Left ventricle myocardium inferior (tissue), 1 donor: ENCODE measurements around the gene PTPN11. TPM values are rescaled to one million over a fixed set of nuclear protein-coding genes. Genes with fewer than 3 reads are reported as not detected.

Experiments used
- DNase-seq: peaks from one replicate; pipeline ENCODE4 v3.0.0-alpha.2; 2020
- H3K27ac ChIP-seq: fragments of 200-600 bp; replicated peaks from 2 replicates; pipeline ENCODE4 v1.8.0; 2021
- H3K27me3 ChIP-seq: fragments of 200-600 bp; 2 replicates; pipeline ENCODE4 v1.8.0; 2021; ENCODE audit warnings: low read depth
- H3K36me3 ChIP-seq: fragments of 200-600 bp; 2 replicates; pipeline ENCODE4 v1.8.0; 2021
- H3K4me1 ChIP-seq: fragments of 200-600 bp; 2 replicates; pipeline ENCODE4 v1.8.0; 2021
- H3K4me3 ChIP-seq: fragments of 200-600 bp; 2 replicates; pipeline ENCODE4 v1.8.0; 2021; ENCODE audit warnings: mild to moderate bottlenecking, moderate library complexity
- H3K9me3 ChIP-seq: fragments of 200-600 bp; replicated peaks from 2 replicates; pipeline ENCODE4 v1.8.0; 2021
- CTCF ChIP-seq: fragments of 200-600 bp; IDR thresholded peaks from 2 replicates; pipeline ENCODE4 v1.8.0; 2021; ENCODE audit warnings: antibody characterized with exemption, mild to moderate bottlenecking, borderline replicate concordance
- intact Hi-C: fragments of 100-400 bp; cut with micrococcal nuclease; formaldehyde crosslinking; loops from one replicate; pipeline ENCODE4 v1.11.0; 2022
- total RNA-seq: library from RNA; stranded (reverse); fragmentation: NEBNext Ultra II Directional; extraction: Animal tissue kit (Norgen Biotek cat#: 25700); gene quantifications from one replicate; pipeline ENCODE4 v1.2.1, GENCODE V29; 2021
- donor health status: DM: no; HTN: yes; CAD: no; lungs with severe emphysema.

Gene PTPN11
- total RNA-seq, 1 donor from 2014 or later = 139 TPM

- H3K4me1 ChIP-seq = peaks cover 40% of the 10 kb centered on the region
- DNase-seq = no peak
- peak overlapping the region; percentile 99 for H3K4me3 ChIP-seq
- intact Hi-C loops = no loop called here
- H3K9me3 ChIP-seq = no peaks in the 10 kb centered on the region
- H3K27ac ChIP-seq = no peak overlapping the region
- H3K36me3 ChIP-seq = no peaks in the 10 kb centered on the region
- TF ChIP-seq CTCF = no peak
- no peaks in the 10 kb centered on the region for H3K27me3 ChIP-seq
Observed at GRCh38 chr12:112380663-112381405, 37.9 kb upstream of the PTPN11 start.

GRCh38 chr12:112381406-112381882 lies 37.3 kb upstream of the PTPN11 start:
- Histone ChIP-seq H3K4me1 (peaks cover 40% of the 10 kb centered on the region), H3K27ac (peak overlapping the region; percentile 92), H3K27me3 (no peaks in the 10 kb centered on the region), H3K9me3 (no peaks in the 10 kb centered on the region), H3K4me3 (peak overlapping the region; percentile 99), H3K36me3 (no peaks in the 10 kb centered on the region)
- no peak for TF ChIP-seq CTCF
- DNase-seq = peak; percentile 18
- intact Hi-C loops = no loop called here

- DNase-seq = peak; percentile 98
- Histone ChIP-seq H3K4me1 (peaks cover 36% of the 10 kb centered on the region), H3K27me3 (no peaks in the 10 kb centered on the region), H3K9me3 (no peaks in the 10 kb centered on the region), H3K27ac (peak within 1 kb of the TSS; percentile 92), H3K36me3 (no peaks in the 10 kb centered on the region), H3K4me3 (peak within 1 kb of the TSS; percentile 99)
- intact Hi-C loops = no loop called here
- TF ChIP-seq CTCF = no peak
Observed at GRCh38 chr12:112381883-112382796, 36.6 kb upstream of the PTPN11 start, which contains the start of gene HECTD4. Gene HECTD4, minus strand, starts transcription at chr12:112382431. Its CDS starts 303 bp downstream, at chr12:112382128.

GRCh38 chr12:112382866-112383265 lies 35.9 kb upstream of the PTPN11 start:
- H3K9me3 ChIP-seq = no peaks in the 10 kb centered on the region
- peak overlapping the region; percentile 92 for H3K27ac ChIP-seq
- TF ChIP-seq CTCF = no peak
- intact Hi-C loops = no loop called here
- peaks cover 42% of the 10 kb centered on the region for H3K4me1 ChIP-seq
- H3K27me3 ChIP-seq = no peaks in the 10 kb centered on the region
- H3K4me3 ChIP-seq = peak overlapping the region; percentile 99
- no peak for DNase-seq
- H3K36me3 ChIP-seq = no peaks in the 10 kb centered on the region

- DNase-seq = no peak
- intact Hi-C loops = no loop called here
- H3K4me1 ChIP-seq = peaks cover 17% of the 10 kb centered on the region
- H3K4me3 ChIP-seq = no peak overlapping the region
- H3K36me3 ChIP-seq = no peaks in the 10 kb centered on the region
- no peaks in the 10 kb centered on the region for H3K27me3 ChIP-seq
- H3K9me3 ChIP-seq = no peaks in the 10 kb centered on the region
- no peak for TF ChIP-seq CTCF
- no peak overlapping the region for H3K27ac ChIP-seq
Observed at GRCh38 chr12:112386726-112387125, 32.0 kb upstream of the PTPN11 start.
